Measurements from ENCODE around the gene GRHL1. TPM values are rescaled to one million over a fixed set of nuclear protein-coding genes. Genes with fewer than 3 reads are reported as not detected.
A peak's percentile ranks its signal among the peaks of the same experiment; 100 is the strongest.

Gene GRHL1
- polyA plus RNA-seq, 3 donors from 2014 or later = 0.52 to 1.9 (median 0.73) TPM

- peaks cover 4 to 17% of the 10 kb centered on the region in 2 donors for H3K4me1 Mint-ChIP-seq
- no peak for DNase-seq
- H3K27me3 Mint-ChIP-seq (ENCODE audit: low read depth in 3 of 3) = peaks cover 0 to 7% (median 0%) of the 10 kb centered on the region in 3 donors
- H3K4me3 Mint-ChIP-seq = no peak overlapping the region
- H3K9me3 Mint-ChIP-seq = no peaks in the 10 kb centered on the region
- H3K36me3 Mint-ChIP-seq = peaks cover 0 to 6% (median 2%) of the 10 kb centered on the region in 3 donors
- H3K27ac Mint-ChIP-seq = no peak overlapping the region
Measured at GRCh38 chr2:9970200-9971044, 18.9 kb downstream of the GRHL1 start.

DNA sequence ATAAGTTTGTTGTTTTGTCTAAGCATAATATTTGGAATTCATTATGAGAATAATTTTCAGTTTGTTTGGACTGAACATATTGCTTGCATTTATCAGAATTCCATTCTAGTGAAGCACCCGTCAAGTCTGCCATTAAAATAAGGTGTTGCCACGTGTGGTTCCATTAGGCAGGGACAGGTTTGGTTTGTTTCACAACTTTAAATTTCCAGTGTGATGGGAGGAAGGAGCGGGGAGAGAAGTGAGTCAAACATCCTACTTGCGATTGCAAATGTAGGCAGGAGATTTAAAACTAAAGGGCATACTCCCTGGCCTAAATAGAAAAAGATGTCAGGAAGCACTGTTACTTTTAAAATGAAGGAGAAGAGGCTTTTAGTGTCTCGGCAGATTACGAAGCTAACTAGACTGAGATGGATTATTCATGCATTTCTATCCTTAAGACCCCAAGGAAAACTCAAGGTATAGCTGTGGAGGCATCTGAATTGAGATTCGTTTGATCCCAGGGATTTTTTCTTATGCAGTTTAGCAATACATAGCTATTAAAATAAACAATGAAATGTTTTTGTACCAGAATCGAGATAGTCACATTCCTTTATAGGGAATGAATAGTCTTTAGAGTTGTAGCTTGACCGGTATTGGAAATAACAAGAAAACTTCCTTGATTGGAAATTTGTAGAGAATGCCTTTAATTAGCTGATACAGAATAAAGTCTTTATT is 19.8 kb downstream of the GRHL1 start:
- Mint-ChIP-seq H3K4me3 (no peak overlapping the region), H3K27ac (no peak overlapping the region), H3K27me3 (ENCODE audit: low read depth in 3 of 3) (peaks cover 1 to 7% (median 3%) of the 10 kb centered on the region in 3 donors), H3K36me3 (peaks cover 0 to 6% (median 0%) of the 10 kb centered on the region in 3 donors), H3K9me3 (no peaks in the 10 kb centered on the region), H3K4me1 (peaks cover 2 to 11% of the 10 kb centered on the region in 2 donors)
- DNase-seq = no peak

GRCh38 chr2:9971890-9972289 is 20.4 kb downstream of the GRHL1 start:
- H3K4me3 Mint-ChIP-seq = no peak overlapping the region

DNA sequence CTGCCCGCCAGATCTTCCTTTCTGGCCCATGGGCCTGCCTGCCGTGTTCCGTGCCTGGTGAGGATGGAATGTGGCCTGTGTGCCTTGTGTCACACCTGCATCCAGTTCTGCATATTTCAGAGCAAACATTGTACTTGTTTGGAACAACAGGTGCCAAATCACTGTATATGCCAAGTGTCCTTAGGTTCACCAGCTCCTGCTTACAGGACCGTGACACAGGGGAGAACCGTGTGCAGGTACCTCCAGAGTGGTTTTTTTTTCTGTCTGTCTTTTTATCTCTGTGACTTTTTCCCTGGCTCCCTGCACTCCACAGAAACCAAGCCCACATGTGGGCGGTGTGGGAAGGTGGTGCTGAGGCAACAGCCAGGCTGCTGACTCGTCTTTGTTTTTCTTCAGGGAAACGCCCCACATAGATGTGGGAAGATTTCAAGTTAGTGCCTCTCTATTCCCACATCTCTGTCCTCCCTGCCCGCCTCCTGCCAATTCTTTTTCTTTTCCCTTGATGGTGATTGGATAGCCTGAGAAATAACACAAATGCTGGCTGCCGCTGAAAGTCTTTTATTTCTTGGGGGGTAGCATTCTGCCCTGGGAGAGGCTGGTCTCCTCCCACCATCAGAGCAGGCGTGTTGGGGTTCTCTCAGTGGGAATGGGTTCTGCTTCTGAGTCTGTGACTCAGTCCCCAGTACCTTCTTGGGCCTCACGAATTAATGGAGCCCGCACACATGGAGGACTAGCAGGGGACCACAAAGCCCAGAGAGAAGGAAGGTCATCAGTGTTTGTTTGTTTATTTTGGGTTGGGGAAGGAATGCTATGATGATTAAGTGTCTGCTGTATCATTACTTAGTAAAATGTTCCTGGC is 21.4 kb downstream of the GRHL1 start:
- H3K27me3 Mint-ChIP-seq (ENCODE audit: low read depth in 3 of 3) = peaks cover 2 to 13% (median 4%) of the 10 kb centered on the region in 3 donors
- peaks cover 0 to 6% (median 0%) of the 10 kb centered on the region in 3 donors for H3K36me3 Mint-ChIP-seq
- no peaks in the 10 kb centered on the region for H3K9me3 Mint-ChIP-seq
- no peak overlapping the region for H3K27ac Mint-ChIP-seq
- no peak overlapping the region for H3K4me3 Mint-ChIP-seq
- H3K4me1 Mint-ChIP-seq = no peaks in the 10 kb centered on the region
- no peak for DNase-seq

More at GRCh38 chr2:9971890-9972289, 20.4 kb downstream of the GRHL1 start:
- no peaks in the 10 kb centered on the region for H3K9me3 Mint-ChIP-seq
- no peak for DNase-seq
- H3K27ac Mint-ChIP-seq = no peak overlapping the region
- H3K36me3 Mint-ChIP-seq = peaks cover 0 to 6% (median 0%) of the 10 kb centered on the region in 3 donors
- peaks cover 0 to 5% of the 10 kb centered on the region in 2 donors for H3K4me1 Mint-ChIP-seq
- peaks cover 2 to 11% (median 3%) of the 10 kb centered on the region in 3 donors for H3K27me3 Mint-ChIP-seq (ENCODE audit: low read depth in 3 of 3)

DNA sequence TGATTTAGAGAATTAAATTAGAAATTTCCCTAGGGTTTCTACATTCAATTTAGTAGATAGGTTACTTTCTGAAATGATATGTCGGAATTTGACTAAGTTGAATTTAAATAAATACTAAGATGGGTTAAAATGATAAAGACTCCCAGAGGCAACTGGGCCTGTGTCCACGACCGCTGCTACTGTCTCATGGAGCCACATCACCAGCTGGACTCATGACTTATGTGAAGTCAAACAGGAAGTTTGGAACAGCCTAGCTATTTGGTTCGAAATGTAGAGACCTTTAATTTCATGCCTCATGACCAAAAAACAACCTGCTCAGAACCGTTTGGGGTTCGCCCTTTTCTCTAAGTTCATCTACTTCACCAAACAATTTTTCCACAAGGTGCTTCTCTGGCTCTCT is 22.2 kb downstream of the GRHL1 start:
- Mint-ChIP-seq H3K27me3 (ENCODE audit: low read depth in 3 of 3) (peaks cover 2 to 15% (median 6%) of the 10 kb centered on the region in 3 donors), H3K9me3 (no peaks in the 10 kb centered on the region), H3K4me1 (no peaks in the 10 kb centered on the region), H3K36me3 (peaks cover 0 to 6% (median 0%) of the 10 kb centered on the region in 3 donors), H3K4me3 (no peak overlapping the region), H3K27ac (no peak overlapping the region)
- DNase-seq = no peak

DNA sequence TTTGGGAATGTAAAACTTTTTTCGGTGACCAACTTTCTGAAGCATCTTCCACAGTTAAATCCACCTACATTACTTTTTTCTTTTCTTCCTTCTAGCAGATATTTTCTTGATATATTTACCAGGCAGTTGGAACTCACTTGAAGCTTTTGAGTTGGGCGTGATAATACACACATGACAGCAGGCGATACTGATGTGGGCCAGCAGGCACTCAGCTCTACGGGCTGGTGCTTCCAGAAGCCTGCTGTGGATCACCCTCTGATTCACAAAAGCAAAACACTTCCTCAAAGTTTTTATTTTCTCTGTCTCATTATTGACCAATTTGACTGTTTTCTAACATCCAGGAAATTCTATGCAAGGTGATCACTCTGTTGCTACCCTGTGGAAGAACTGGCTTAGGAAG is 22.9 kb downstream of the GRHL1 start:
- H3K36me3 Mint-ChIP-seq = peaks cover 0 to 6% (median 0%) of the 10 kb centered on the region in 3 donors
- H3K4me3 Mint-ChIP-seq = no peak overlapping the region
- H3K27me3 Mint-ChIP-seq (ENCODE audit: low read depth in 3 of 3) = peaks cover 2 to 15% (median 6%) of the 10 kb centered on the region in 3 donors
- H3K27ac Mint-ChIP-seq = no peak overlapping the region
- no peaks in the 10 kb centered on the region for H3K9me3 Mint-ChIP-seq
- H3K4me1 Mint-ChIP-seq = no peaks in the 10 kb centered on the region
- DNase-seq = no peak

GRCh38 chr2:9975328-9975727 is 23.8 kb downstream of the GRHL1 start:
- H3K27ac Mint-ChIP-seq = no peak overlapping the region
- peaks cover 0 to 6% (median 0%) of the 10 kb centered on the region in 3 donors for H3K36me3 Mint-ChIP-seq
- H3K9me3 Mint-ChIP-seq = no peaks in the 10 kb centered on the region
- H3K4me1 Mint-ChIP-seq = peaks cover 3 to 6% of the 10 kb centered on the region in 2 donors
- H3K4me3 Mint-ChIP-seq = no peak overlapping the region
- DNase-seq = no peak
- peaks cover 2 to 15% (median 6%) of the 10 kb centered on the region in 3 donors for H3K27me3 Mint-ChIP-seq (ENCODE audit: low read depth in 3 of 3)

- Mint-ChIP-seq H3K9me3 (no peaks in the 10 kb centered on the region), H3K4me3 (no peak overlapping the region), H3K4me1 (peaks cover 3 to 10% of the 10 kb centered on the region in 2 donors), H3K27ac (no peak overlapping the region), H3K27me3 (ENCODE audit: low read depth in 3 of 3) (peaks cover 4 to 17% (median 6%) of the 10 kb centered on the region in 3 donors), H3K36me3 (peaks cover 0 to 6% (median 0%) of the 10 kb centered on the region in 3 donors)
- no peak for DNase-seq
Measured at GRCh38 chr2:9975805-9976447, 24.4 kb downstream of the GRHL1 start.

DNA sequence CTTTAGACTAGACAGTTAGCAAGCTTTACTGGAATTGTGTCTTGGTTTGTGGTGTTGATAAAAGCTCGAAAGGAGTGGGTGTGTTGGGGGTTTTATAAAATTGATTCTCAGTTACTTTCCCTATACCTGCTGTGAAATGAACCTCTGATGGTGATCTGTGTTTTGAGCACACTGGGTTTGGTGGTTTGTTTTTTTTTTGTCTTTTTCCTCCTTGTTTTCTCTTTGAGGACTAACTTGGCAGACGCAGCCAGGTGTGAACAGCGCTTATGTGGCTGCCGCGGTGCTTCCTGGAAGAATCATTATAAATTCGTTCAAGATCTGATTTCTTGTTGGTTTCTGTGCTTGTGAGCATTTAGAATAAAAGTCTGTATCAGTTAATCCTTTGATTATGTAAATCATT is 28.5 kb downstream of the GRHL1 start:
- no peaks in the 10 kb centered on the region for H3K9me3 Mint-ChIP-seq
- no peaks in the 10 kb centered on the region for H3K36me3 Mint-ChIP-seq
- peak overlapping the region in 1 of 6 donors; percentile 74 for H3K27ac Mint-ChIP-seq
- peaks cover 4 to 13% (median 6%) of the 10 kb centered on the region in 3 donors for H3K27me3 Mint-ChIP-seq (ENCODE audit: low read depth in 3 of 3)
- no peak overlapping the region for H3K4me3 Mint-ChIP-seq
- H3K4me1 Mint-ChIP-seq = peaks cover 4 to 16% of the 10 kb centered on the region in 2 donors
- no peak for DNase-seq

DNA sequence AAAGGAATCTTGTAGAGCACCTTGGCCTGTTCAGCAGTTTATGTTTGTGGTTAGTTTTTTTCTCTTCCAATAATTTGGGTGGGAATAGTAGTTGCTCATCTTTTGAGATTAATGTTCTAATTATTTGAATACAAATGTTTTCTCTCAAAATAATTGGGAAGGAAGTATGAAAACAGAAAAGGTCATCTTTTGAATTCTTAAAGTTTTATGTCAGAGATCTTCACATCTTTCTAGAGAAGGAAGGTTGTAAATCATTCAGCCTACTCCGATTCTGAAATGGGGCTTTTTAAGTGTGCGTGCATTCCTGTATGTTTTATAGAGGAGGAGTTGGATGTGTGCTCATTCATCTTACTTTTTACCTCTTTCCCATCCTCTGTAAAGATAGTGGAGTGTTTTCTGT is 29.0 kb downstream of the GRHL1 start:
- H3K27me3 Mint-ChIP-seq (ENCODE audit: low read depth in 3 of 3) = peaks cover 4 to 13% (median 6%) of the 10 kb centered on the region in 3 donors
- no peaks in the 10 kb centered on the region for H3K9me3 Mint-ChIP-seq
- no peaks in the 10 kb centered on the region for H3K36me3 Mint-ChIP-seq
- H3K27ac Mint-ChIP-seq = no peak overlapping the region
- DNase-seq = no peak
- H3K4me3 Mint-ChIP-seq = no peak overlapping the region
- H3K4me1 Mint-ChIP-seq = peaks cover 4 to 16% of the 10 kb centered on the region in 2 donors

DNA sequence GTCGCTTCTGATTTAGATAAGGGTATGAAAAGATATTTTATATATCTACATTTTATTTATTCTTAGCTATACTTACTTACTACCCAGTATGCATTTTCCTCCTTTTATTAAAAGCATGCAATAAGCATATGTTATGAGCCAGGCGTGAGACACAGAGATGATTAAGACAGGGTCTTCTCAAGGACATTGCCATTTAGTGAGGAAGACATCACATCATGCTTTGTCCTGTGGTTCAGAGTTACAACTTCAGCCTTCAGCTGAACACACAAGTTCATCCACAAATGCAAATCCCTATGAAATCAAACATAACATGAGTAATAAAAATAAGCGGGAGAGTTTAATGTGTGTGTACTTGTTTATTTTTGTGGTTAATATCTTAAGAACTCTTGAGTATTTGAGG is 30.2 kb downstream of the GRHL1 start:
- Mint-ChIP-seq H3K27ac (no peak overlapping the region), H3K27me3 (ENCODE audit: low read depth in 3 of 3) (peaks cover 2 to 11% (median 3%) of the 10 kb centered on the region in 3 donors), H3K4me1 (peaks cover 4 to 16% of the 10 kb centered on the region in 2 donors), H3K9me3 (no peaks in the 10 kb centered on the region), H3K4me3 (no peak overlapping the region), H3K36me3 (no peaks in the 10 kb centered on the region)
- no peak for DNase-seq

- H3K27ac Mint-ChIP-seq = no peak overlapping the region
- no peaks in the 10 kb centered on the region for H3K9me3 Mint-ChIP-seq
- H3K36me3 Mint-ChIP-seq = no peaks in the 10 kb centered on the region
- peaks cover 2 to 7% (median 3%) of the 10 kb centered on the region in 3 donors for H3K27me3 Mint-ChIP-seq (ENCODE audit: low read depth in 3 of 3)
- DNase-seq = no peak
- peaks cover 4 to 16% of the 10 kb centered on the region in 2 donors for H3K4me1 Mint-ChIP-seq
- no peak overlapping the region for H3K4me3 Mint-ChIP-seq
Measured at GRCh38 chr2:9982248-9982647, 30.8 kb downstream of the GRHL1 start.

GRCh38 chr2:9982891-9983290 is 31.4 kb downstream of the GRHL1 start:
- no peak for DNase-seq
- peaks cover 2 to 7% (median 2%) of the 10 kb centered on the region in 3 donors for H3K27me3 Mint-ChIP-seq (ENCODE audit: low read depth in 3 of 3)
- no peak overlapping the region for H3K4me3 Mint-ChIP-seq
- no peaks in the 10 kb centered on the region for H3K36me3 Mint-ChIP-seq
- H3K9me3 Mint-ChIP-seq = no peaks in the 10 kb centered on the region
- no peak overlapping the region for H3K27ac Mint-ChIP-seq
- H3K4me1 Mint-ChIP-seq = peaks cover 4 to 16% of the 10 kb centered on the region in 2 donors
